Measurements from ENCODE around the gene PRMT9. TPM values are rescaled to one million over a fixed set of nuclear protein-coding genes. Genes with fewer than 3 reads are reported as not detected.

The PRMT9 gene
- 4.2 TPM for polyA plus RNA-seq (2013, experiment 1 of 2)
- 3.8 TPM for polyA plus RNA-seq (2013, experiment 2 of 2)

DNA sequence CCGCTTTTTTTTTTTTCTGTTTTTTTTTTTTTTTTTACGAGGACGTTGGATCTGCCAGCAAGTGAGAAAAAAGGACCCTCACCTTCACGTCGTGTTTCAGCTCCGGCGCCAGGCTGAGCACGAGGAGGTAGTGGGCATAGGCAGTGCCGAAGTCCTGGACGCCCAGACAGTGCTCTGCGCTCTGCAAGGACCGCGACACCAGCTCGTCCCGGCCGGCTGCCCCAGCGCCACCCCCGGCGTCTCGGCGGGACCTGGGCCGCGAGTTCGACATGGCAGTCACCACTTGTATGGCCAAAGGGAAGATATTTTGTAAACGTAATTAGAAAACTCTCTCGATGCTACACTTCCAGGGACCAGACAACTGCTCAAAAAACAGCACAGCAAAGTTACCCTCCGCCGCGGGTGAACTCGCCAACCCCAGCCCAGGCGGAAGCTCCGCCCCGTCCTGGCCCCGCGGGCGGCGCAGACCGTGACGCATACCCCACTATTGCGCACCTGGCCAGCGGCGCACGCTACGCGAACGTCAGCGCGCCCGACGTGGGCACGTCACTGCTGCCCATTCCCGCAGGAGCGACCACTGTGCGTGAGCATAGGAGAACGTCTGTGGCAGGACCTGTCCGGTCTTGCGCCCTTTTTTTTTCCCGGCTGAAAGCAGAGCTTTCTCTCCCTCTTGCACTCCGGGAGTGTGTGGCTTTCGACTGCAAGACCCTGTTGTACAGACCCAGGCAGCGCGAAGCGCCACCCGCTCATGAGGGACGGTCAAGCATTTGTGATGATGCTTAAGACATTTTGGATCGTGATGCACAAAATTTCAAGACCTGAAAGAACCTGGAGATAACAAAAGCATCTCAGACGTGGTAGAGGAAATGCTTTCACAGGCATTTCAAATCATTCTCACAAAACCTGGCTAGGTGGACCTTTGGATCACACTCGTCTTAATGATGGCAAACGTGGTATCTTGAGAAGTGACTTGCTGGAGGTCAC lies at the start of gene PRMT9:
Gene PRMT9, minus strand, starts transcription at position 447 of the 984 bp plus-strand sequence. Its CDS starts 176 bp downstream, at position 271.
- H2AFZ ChIP-seq (ENCODE audit: low read depth, low read length), result peak within 1 kb of the TSS; percentile 72
- peaks cover 6 to 8% of the 10 kb centered on the region in 2 experiments for H3K36me3 ChIP-seq (ENCODE audit: control insufficient read depth in 1 of 2, insufficient read depth in 2 of 2, low read depth in 1 of 2, low read length in 2 of 2)
- H2AK5ac ChIP-seq (ENCODE audit: low read length, severe bottlenecking), result no peak within 1 kb of the TSS
- peak within 1 kb of the TSS; percentile 99 for H4K8ac ChIP-seq (ENCODE audit: low read length)
- peaks cover 11% of the 10 kb centered on the region for H3K79me1 ChIP-seq (replicated peaks; ENCODE audit: low read length, poor library complexity, severe bottlenecking)
- H3K27me3 ChIP-seq (ENCODE audit: control insufficient read depth in 1 of 2, insufficient read depth in 1 of 2, low read length in 2 of 2), result no peaks in the 10 kb centered on the region
- H3K4me2 ChIP-seq (ENCODE audit: low read length, poor library complexity, severe bottlenecking), result peak within 1 kb of the TSS; percentile 95
- H4K91ac ChIP-seq (ENCODE audit: low read length), result peak within 1 kb of the TSS; percentile 96
- peak within 1 kb of the TSS; percentile 88 to 97 for H3K18ac ChIP-seq (ENCODE audit: low read depth in 1 of 2, low read length in 2 of 2)
- peak within 1 kb of the TSS; percentile 88 for H3K9ac ChIP-seq (ENCODE audit: low read length)
- H3K4me3 ChIP-seq (ENCODE audit: insufficient read depth in 1 of 2, low read depth in 1 of 2, low read length in 2 of 2), result peak within 1 kb of the TSS; percentile 78 to 87
- peak within 1 kb of the TSS; percentile 69 for H2BK15ac ChIP-seq (ENCODE audit: low read depth, poor library complexity, severe bottlenecking)
- no peaks in the 10 kb centered on the region for H3K9me3 ChIP-seq (ENCODE audit: control insufficient read depth, low read length)
- no peaks in the 10 kb centered on the region for H3K4me1 ChIP-seq (ENCODE audit: control insufficient read depth, insufficient read depth, low read depth, low read length)
- H3K4ac ChIP-seq (ENCODE audit: low read depth in 1 of 2, low read length in 2 of 2), result peak within 1 kb of the TSS; percentile 30 to 66
- peak within 1 kb of the TSS; percentile 83 for H3K27ac ChIP-seq (ENCODE audit: low read length, poor library complexity, severe bottlenecking)
- peak within 1 kb of the TSS; percentile 34 for H2BK120ac ChIP-seq (ENCODE audit: low read depth, low read length)
- H2BK12ac ChIP-seq (ENCODE audit: low read length in 2 of 2), result peak within 1 kb of the TSS in 1 of 2 experiments; percentile 47
- 2% methylated on average over 65 of the region's 69 CpGs for WGBS
- peak within 1 kb of the TSS in 1 of 2 experiments; percentile 87 for H3K23ac ChIP-seq (ENCODE audit: low read length in 2 of 2)
- DNase-seq, result peak; percentile 94
- H2BK5ac ChIP-seq (ENCODE audit: low read depth, low read length, poor library complexity, severe bottlenecking), result peak within 1 kb of the TSS; percentile 84
- H3K14ac ChIP-seq (ENCODE audit: low read length in 2 of 2), result peak within 1 kb of the TSS; percentile 95

DNA sequence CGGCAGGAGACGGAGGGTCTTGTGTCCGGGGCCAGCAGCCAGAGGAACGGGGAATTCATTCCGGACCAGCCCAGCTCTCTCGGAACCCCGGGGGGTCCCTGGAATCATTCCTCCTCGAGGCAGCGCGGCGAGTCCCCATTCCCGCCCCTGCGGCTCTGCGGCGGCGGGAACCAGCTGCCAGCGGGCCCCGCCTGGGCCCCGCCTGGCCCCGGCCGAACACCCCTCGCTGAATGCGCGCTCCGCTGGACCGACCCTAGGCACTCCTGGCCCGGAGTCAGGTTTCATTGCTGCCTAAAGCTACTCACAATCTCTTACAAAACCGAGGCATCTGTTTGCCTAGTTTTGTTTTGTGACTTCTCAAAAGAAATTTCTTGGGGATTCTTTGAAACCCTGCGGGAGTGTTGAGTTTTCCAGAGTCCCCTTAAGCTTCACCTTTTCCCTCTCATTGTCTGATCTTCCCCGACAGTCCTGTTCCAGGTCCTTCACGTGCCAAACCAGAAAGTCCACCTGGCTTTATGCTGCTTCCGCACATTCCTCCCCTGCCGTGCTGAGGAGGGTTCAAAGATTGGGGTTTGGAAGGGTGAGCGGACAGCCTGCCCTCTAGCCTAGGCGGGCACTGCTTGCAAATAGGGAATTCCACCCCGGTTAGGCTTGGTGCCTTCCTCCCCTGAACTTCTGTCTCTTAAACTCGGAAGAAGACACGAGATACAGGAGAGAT lies 48.7 kb upstream of the PRMT9 start:
- H3K14ac ChIP-seq (ENCODE audit: low read length in 2 of 2), result peak overlapping the region in 1 of 2 experiments; percentile 28
- H3K4me1 ChIP-seq (ENCODE audit: control insufficient read depth, insufficient read depth, low read depth, low read length), result peaks cover 14% of the 10 kb centered on the region
- no peak overlapping the region for H2BK120ac ChIP-seq (ENCODE audit: low read depth, low read length)
- H4K8ac ChIP-seq (ENCODE audit: low read length), result peak overlapping the region; percentile 73
- no peaks in the 10 kb centered on the region for H3K9me3 ChIP-seq (ENCODE audit: control insufficient read depth, low read length)
- peak overlapping the region; percentile 77 to 99 for H3K4me3 ChIP-seq (ENCODE audit: insufficient read depth in 1 of 2, low read depth in 1 of 2, low read length in 2 of 2)
- 1% methylated on average over 30 of the region's 38 CpGs for WGBS
- H3K4me2 ChIP-seq (ENCODE audit: low read length, poor library complexity, severe bottlenecking), result peak overlapping the region; percentile 65
- H3K27me3 ChIP-seq (ENCODE audit: control insufficient read depth in 1 of 2, insufficient read depth in 1 of 2, low read length in 2 of 2), result no peaks in the 10 kb centered on the region
- no peak overlapping the region for H2AK5ac ChIP-seq (ENCODE audit: low read length, severe bottlenecking)
- no peak overlapping the region for H4K91ac ChIP-seq (ENCODE audit: low read length)
- H2BK5ac ChIP-seq (ENCODE audit: low read depth, low read length, poor library complexity, severe bottlenecking), result peak overlapping the region; percentile 0
- peak overlapping the region in 1 of 2 experiments; percentile 54 for H2BK12ac ChIP-seq (ENCODE audit: low read length in 2 of 2)
- H2AFZ ChIP-seq (ENCODE audit: low read depth, low read length), result no peak overlapping the region
- H3K18ac ChIP-seq (ENCODE audit: low read depth in 1 of 2, low read length in 2 of 2), result peak overlapping the region; percentile 69 to 97
- no peaks in the 10 kb centered on the region for H3K36me3 ChIP-seq (ENCODE audit: control insufficient read depth in 1 of 2, insufficient read depth in 2 of 2, low read depth in 1 of 2, low read length in 2 of 2)
- peak overlapping the region in 1 of 2 experiments; percentile 5 for H3K4ac ChIP-seq (ENCODE audit: low read depth in 1 of 2, low read length in 2 of 2)
- peak overlapping the region in 1 of 2 experiments; percentile 16 for H3K23ac ChIP-seq (ENCODE audit: low read length in 2 of 2)
- peak overlapping the region; percentile 96 for H3K9ac ChIP-seq (ENCODE audit: low read length)
- H3K27ac ChIP-seq (ENCODE audit: low read length, poor library complexity, severe bottlenecking), result peak overlapping the region; percentile 25
- no peaks in the 10 kb centered on the region for H3K79me1 ChIP-seq (replicated peaks; ENCODE audit: low read length, poor library complexity, severe bottlenecking)
- peak overlapping the region; percentile 82 for H2BK15ac ChIP-seq (ENCODE audit: low read depth, poor library complexity, severe bottlenecking)
- DNase-seq, result peak; percentile 63

DNA sequence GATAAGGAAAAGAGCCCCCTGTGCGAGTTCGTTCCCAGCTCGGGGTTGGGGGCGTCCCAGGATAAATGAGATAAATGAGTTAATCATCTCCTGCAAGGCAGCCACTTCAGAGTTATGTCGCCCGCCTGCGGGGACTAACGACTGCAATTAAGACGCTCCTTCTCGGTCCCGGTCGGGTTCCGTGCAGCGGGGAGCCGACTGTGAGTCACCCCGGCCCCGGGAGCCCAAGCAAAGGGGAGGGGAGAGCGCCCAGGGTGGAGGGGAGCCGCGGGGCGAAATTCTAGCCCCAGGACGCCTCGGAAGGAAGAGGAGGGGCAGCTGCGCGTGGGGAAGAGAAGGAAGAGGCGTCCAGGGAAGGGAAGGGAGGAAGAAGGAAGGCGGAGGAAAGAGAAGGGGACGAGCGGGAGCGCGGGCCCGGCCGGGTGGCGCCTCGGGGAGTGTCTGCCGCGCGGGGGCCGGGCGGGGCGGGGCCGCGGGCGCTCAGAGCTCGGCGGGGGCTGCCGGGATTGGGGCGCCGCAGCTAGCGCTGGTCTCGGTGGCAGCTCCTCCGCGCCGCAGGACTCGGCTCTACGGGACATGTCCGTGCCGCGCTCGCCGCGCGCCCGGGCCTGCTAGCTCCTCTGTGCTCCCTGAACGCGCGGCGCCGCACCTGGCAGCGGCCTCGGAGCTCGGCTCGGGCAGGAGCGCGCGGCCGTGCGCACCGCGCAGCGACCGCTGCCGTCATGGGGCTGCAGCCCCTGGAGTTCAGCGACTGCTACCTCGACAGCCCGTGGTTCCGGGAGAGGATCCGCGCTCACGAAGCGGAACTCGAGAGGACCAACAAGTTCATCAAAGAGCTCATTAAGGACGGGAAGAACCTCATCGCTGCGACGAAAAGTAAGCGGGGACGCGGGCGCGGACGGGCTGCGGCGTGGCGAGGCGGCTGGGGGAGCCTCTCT lies 47.9 kb upstream of the PRMT9 start, which contains the start of gene ARHGAP10:
Gene ARHGAP10, plus strand, starts transcription at position 509 of the 938 bp plus-strand sequence. Its CDS starts 214 bp downstream, at position 723.
- peak within 1 kb of the TSS; percentile 0 for H2BK5ac ChIP-seq (ENCODE audit: low read depth, low read length, poor library complexity, severe bottlenecking)
- peak within 1 kb of the TSS; percentile 54 for H2AFZ ChIP-seq (ENCODE audit: low read depth, low read length)
- peak within 1 kb of the TSS; percentile 60 to 80 for H3K4ac ChIP-seq (ENCODE audit: low read depth in 1 of 2, low read length in 2 of 2)
- H3K9ac ChIP-seq (ENCODE audit: low read length), result peak within 1 kb of the TSS; percentile 96
- H3K36me3 ChIP-seq (ENCODE audit: control insufficient read depth in 1 of 2, insufficient read depth in 2 of 2, low read depth in 1 of 2, low read length in 2 of 2), result no peaks in the 10 kb centered on the region
- H2BK12ac ChIP-seq (ENCODE audit: low read length in 2 of 2), result peak within 1 kb of the TSS in 1 of 2 experiments; percentile 56
- H3K18ac ChIP-seq (ENCODE audit: low read depth in 1 of 2, low read length in 2 of 2), result peak within 1 kb of the TSS; percentile 89 to 99
- H3K4me1 ChIP-seq (ENCODE audit: control insufficient read depth, insufficient read depth, low read depth, low read length), result peaks cover 13% of the 10 kb centered on the region
- 1% methylated on average over 102 of the region's 106 CpGs for WGBS
- H3K9me3 ChIP-seq (ENCODE audit: control insufficient read depth, low read length), result no peaks in the 10 kb centered on the region
- H3K4me3 ChIP-seq (ENCODE audit: insufficient read depth in 1 of 2, low read depth in 1 of 2, low read length in 2 of 2), result peak within 1 kb of the TSS; percentile 77 to 99
- no peaks in the 10 kb centered on the region for H3K27me3 ChIP-seq (ENCODE audit: control insufficient read depth in 1 of 2, insufficient read depth in 1 of 2, low read length in 2 of 2)
- DNase-seq, result peak; percentile 90
- H3K79me1 ChIP-seq (replicated peaks; ENCODE audit: low read length, poor library complexity, severe bottlenecking), result no peaks in the 10 kb centered on the region
- H4K8ac ChIP-seq (ENCODE audit: low read length), result peak within 1 kb of the TSS; percentile 86
- peak within 1 kb of the TSS in 1 of 2 experiments; percentile 16 for H3K23ac ChIP-seq (ENCODE audit: low read length in 2 of 2)
- H2BK15ac ChIP-seq (ENCODE audit: low read depth, poor library complexity, severe bottlenecking), result peak within 1 kb of the TSS; percentile 91
- H4K91ac ChIP-seq (ENCODE audit: low read length), result peak within 1 kb of the TSS; percentile 90
- peak within 1 kb of the TSS; percentile 75 for H2BK120ac ChIP-seq (ENCODE audit: low read depth, low read length)
- H3K27ac ChIP-seq (ENCODE audit: low read length, poor library complexity, severe bottlenecking), result peak within 1 kb of the TSS; percentile 77
- peak within 1 kb of the TSS; percentile 78 for H3K4me2 ChIP-seq (ENCODE audit: low read length, poor library complexity, severe bottlenecking)
- H3K14ac ChIP-seq (ENCODE audit: low read length in 2 of 2), result peak within 1 kb of the TSS in 1 of 2 experiments; percentile 28
- H2AK5ac ChIP-seq (ENCODE audit: low read length, severe bottlenecking), result no peak within 1 kb of the TSS

All from mesenchymal stem cell (in vitro differentiated cells and primary cell).